Calu3 (cell line): ENCODE data around the gene DCST2. TPM values are rescaled to one million over a fixed set of nuclear protein-coding genes. Genes with fewer than 3 reads are reported as not detected.

Experiments used
- BruUV-seq: library from RNA; stranded (reverse); fragments of 400-500 nt; replicated peaks from 2 replicates; lab custom pipeline; 2021; lab: Mats Ljungman, UMichigan
- CTCF ChIA-PET: fragments of 300-600 bp; sonication (Branson Sonifier 250); formaldehyde crosslinking; loops from one replicate; lab custom pipeline; 2022; ENCODE audit warnings: antibody characterized with exemption; lab: Charles Lee
- DNase-seq: peaks from one replicate; pipeline ENCODE4 v3.0.0; 2022
- H3K27ac Mint-ChIP-seq: one replicate; pipeline ENCODE4 v1.8.0; 2022; ENCODE audit warnings: mixed read lengths; ENCODE audit not compliant: unreplicated experiment
- H3K27me3 Mint-ChIP-seq: one replicate; pipeline ENCODE4 v1.8.0; 2022; ENCODE audit warnings: mixed read lengths; ENCODE audit not compliant: unreplicated experiment
- H3K36me3 Mint-ChIP-seq: one replicate; pipeline ENCODE4 v1.8.0; 2022; ENCODE audit warnings: mild to moderate bottlenecking, moderate library complexity, mixed read lengths; ENCODE audit not compliant: insufficient read depth, unreplicated experiment
- H3K4me1 Mint-ChIP-seq: one replicate; pipeline ENCODE4 v1.8.0; 2022; ENCODE audit warnings: mild to moderate bottlenecking, low read depth, mixed read lengths; ENCODE audit not compliant: unreplicated experiment
- H3K4me3 Mint-ChIP-seq: one replicate; pipeline ENCODE4 v1.8.0; 2022; ENCODE audit warnings: mild to moderate bottlenecking, low read depth, moderate library complexity, mixed read lengths; ENCODE audit not compliant: unreplicated experiment
- H3K9me3 Mint-ChIP-seq: one replicate; pipeline ENCODE4 v1.8.0; 2022; ENCODE audit warnings: low read depth, mixed read lengths; ENCODE audit not compliant: unreplicated experiment
- CTCF ChIP-seq: fragments of 200-600 bp; IDR thresholded peaks from one replicate; pipeline ENCODE4 v1.8.0; 2022; ENCODE audit warnings: antibody characterized with exemption; ENCODE audit not compliant: unreplicated experiment
- intact Hi-C: fragments of 100-400 bp; cut with micrococcal nuclease; formaldehyde crosslinking; loops from one replicate; pipeline ENCODE4 v1.10.0; 2022; ENCODE audit not compliant: unreplicated experiment
- total RNA-seq: library from RNA; stranded (reverse); gene quantifications from 2 replicates; pipeline ENCODE4 v1.2.3, GENCODE V29; 2022

DCST2 gene
- total RNA-seq, 1 experiment from 2014 or later: 1.4 TPM

- TF ChIP-seq CTCF: no peak
- BruUV-seq: no TSS peak
- Mint-ChIP-seq H3K9me3 (no peaks in the 10 kb centered on the region), H3K4me3 (no peak overlapping the region), H3K36me3 (peaks cover 6% of the 10 kb centered on the region), H3K27ac (no peak overlapping the region), H3K4me1 (peaks cover 35% of the 10 kb centered on the region), H3K27me3 (no peaks in the 10 kb centered on the region)
- CTCF ChIA-PET: interaction anchor here (0.7 to 0.8 kb wide), 2 partner anchors 9 kb away, joined by 3 read pairs; no protein-coding TSS in a partner anchor
- intact Hi-C loops: loop anchor here (10.0 kb wide), 1 partner anchor 45 kb away; the partner anchor contains the start of gene ADAM15
- no peak for DNase-seq
These were observed 23.8 kb downstream of the DCST2 start for GRCh38 chr1:155009742-155010141.

- H3K27ac Mint-ChIP-seq: no peak overlapping the region
- DNase-seq: no peak
- no peaks in the 10 kb centered on the region for H3K9me3 Mint-ChIP-seq
- no peak overlapping the region for H3K4me3 Mint-ChIP-seq
- H3K4me1 Mint-ChIP-seq: peaks cover 39% of the 10 kb centered on the region
- CTCF ChIA-PET: no interaction called here
- intact Hi-C loops: loop anchor here (10.0 kb wide), 1 partner anchor 46 kb away; the partner anchor contains the start of gene ADAM15
- H3K27me3 Mint-ChIP-seq: no peaks in the 10 kb centered on the region
- BruUV-seq: no TSS peak
- TF ChIP-seq CTCF: no peak
- peaks cover 11% of the 10 kb centered on the region for H3K36me3 Mint-ChIP-seq
These were observed 24.3 kb downstream of the DCST2 start for GRCh38 chr1:155009221-155009711.

GRCh38 chr1:155008015-155008941 is 25.3 kb downstream of the DCST2 start:
- peaks cover 41% of the 10 kb centered on the region for H3K4me1 Mint-ChIP-seq
- intact Hi-C loops: loop anchor here (10.0 kb wide), 1 partner anchor 47 kb away; the partner anchor contains the start of gene ADAM15
- no peak overlapping the region for H3K4me3 Mint-ChIP-seq
- BruUV-seq: no TSS peak
- no peaks in the 10 kb centered on the region for H3K9me3 Mint-ChIP-seq
- peaks cover 21% of the 10 kb centered on the region for H3K36me3 Mint-ChIP-seq
- no peak for TF ChIP-seq CTCF
- no peaks in the 10 kb centered on the region for H3K27me3 Mint-ChIP-seq
- H3K27ac Mint-ChIP-seq: no peak overlapping the region
- DNase-seq: no peak
- CTCF ChIA-PET: interaction anchor here (2.6 kb wide), 1 partner anchor 9 kb away, joined by 11 read pairs; no protein-coding TSS in a partner anchor

GRCh38 chr1:155007251-155007828 is 26.2 kb downstream of the DCST2 start:
- no peak for TF ChIP-seq CTCF
- BruUV-seq: no TSS peak
- no peak for DNase-seq
- CTCF ChIA-PET: interaction anchor here (1.0 to 2.6 kb wide), 2 partner anchors 10 to 11 kb away, joined by 3 to 11 read pairs; no protein-coding TSS in a partner anchor
- Mint-ChIP-seq H3K4me3 (no peak overlapping the region), H3K36me3 (peaks cover 24% of the 10 kb centered on the region), H3K4me1 (peaks cover 34% of the 10 kb centered on the region), H3K9me3 (no peaks in the 10 kb centered on the region), H3K27me3 (no peaks in the 10 kb centered on the region), H3K27ac (no peak overlapping the region)
- intact Hi-C loops: loop anchor here (10.0 kb wide), 1 partner anchor 47 kb away; the partner anchor contains the start of gene ADAM15
